ENCODE measurements around the gene ANAPC2.

- TF ChIP-seq POLR2AphosphoS5 (IDR thresholded peaks at IDR 0.05) = no peak
- no peak for TF ChIP-seq CTCF (IDR thresholded peaks at IDR 0.05)
Measured at GRCh38 chr9:137180491-137180890, 7.9 kb downstream of the ANAPC2 start.

All from esophagus muscularis mucosa (tissue), 3 donors.